HepG2 (cell line): ENCODE data around the gene PTPRO. TPM values are rescaled to one million over a fixed set of nuclear protein-coding genes. Genes with fewer than 3 reads are reported as not detected.
A peak's percentile ranks its signal among the peaks of the same experiment; 100 is the strongest.

Source experiments
- BCL6 ChIP-seq: IDR thresholded peaks from 2 replicates; pipeline ENCODE4 v1.6.1; 2016; ENCODE audit warnings: missing genetic modification reagents, missing compliant biosample characterization
- FOXA3 ChIP-seq: IDR thresholded peaks from 2 replicates; pipeline ENCODE4 v1.6.1; 2016; ENCODE audit warnings: missing genetic modification reagents, missing compliant biosample characterization
- HNF4A ChIP-seq: sonication (generic); formaldehyde crosslinking; IDR thresholded peaks from 2 replicates; pipeline ENCODE4 v1.4.0; 2020; ENCODE audit warnings: missing genetic modification reagents
- LRRFIP1 ChIP-seq: sonication (generic); formaldehyde crosslinking; conservative IDR thresholded peaks from 2 replicates; pipeline ENCODE4 v1.4.0; 2020; ENCODE audit warnings: missing genetic modification reagents
- PRDM10 ChIP-seq: sonication (generic); formaldehyde crosslinking; IDR thresholded peaks from 2 replicates; pipeline ENCODE4 v1.4.0; 2020; ENCODE audit warnings: low read depth, missing genetic modification reagents
- SAP130 ChIP-seq: IDR thresholded peaks from 2 replicates; pipeline ENCODE4 v1.6.1; 2016; ENCODE audit warnings: low read depth
- ZNF431 ChIP-seq: sonication (generic); formaldehyde crosslinking; IDR thresholded peaks from 2 replicates; pipeline ENCODE4 v1.9.0; 2022; ENCODE audit warnings: missing genetic modification reagents, low read depth, mild to moderate bottlenecking, borderline replicate concordance
- polyA plus RNA-seq, 8 experiments: library from polyadenylated mRNA; depleted of rRNA in 3 of 8; stranded (reverse) in 7 of 8; unstranded in 1 of 8; fragments of >200 nt; fragmentation: Illumina TruSeq in 4 of 8; extraction: Trizol in 4 of 8; gene quantifications; 2 replicates each; pipeline versions ENCODE4 v1.2.1 to v1.2.3, GENCODE V29; 2011 to 2016; ENCODE audit warnings: low read depth in 4 of 8, missing spikeins in 1 of 8, mixed read lengths in 1 of 8; ENCODE audit not compliant: insufficient read depth in 1 of 8
- total RNA-seq, 5 experiments: library from RNA; depleted of rRNA; stranded (reverse); fragments of >200 nt; fragmentation: Illumina TruSeq; extraction: Trizol; gene quantifications; 2 replicates each; pipeline ENCODE4 v1.2.3, GENCODE V29; 2016; ENCODE audit warnings: low read depth in 1 of 5

PTPRO gene
- total and polyA plus RNA-seq, 2 of the 13 experiments (the other 11 are each of a cell fraction or from before 2014, with no cell fraction given), result 0.04 TPM; not detected in 1

GRCh38 chr12:15574353-15574752 lies 252.0 kb downstream of the PTPRO start (continued):
- TF ChIP-seq PRDM10 (CRISPR knock-in tag) (no peak), ZNF431 (CRISPR knock-in tag) (no peak), SAP130 (peak; percentile 32; the same call in 1 of the 2 replicates), LRRFIP1 (CRISPR knock-in tag) (no peak), BCL6 (CRISPR knock-in tag) (peak; percentile 59; the same call in 1 of the 2 replicates), HNF4A (CRISPR knock-in tag) (peak; percentile 62), FOXA3 (CRISPR knock-in tag) (peak; percentile 39; the same call in 1 of the 2 replicates)
